K562 (cell line): ENCODE measurements around the gene EHBP1. TPM values are rescaled to one million over a fixed set of nuclear protein-coding genes. Genes with fewer than 3 reads are reported as not detected.
A peak's percentile ranks its signal among the peaks of the same experiment; 100 is the strongest.

Source experiments
- ATAC-seq: fragments of 200-7000 bp; cut with Tn5 transposase; 3 replicates; pipeline ENCODE4 v1.9.1; 2020; ENCODE audit warnings: moderate library complexity
- BruUV-seq: library from RNA; stranded (reverse); fragments of 400-500 nt; replicated peaks from 2 replicates; lab custom pipeline; 2021; lab: Mats Ljungman, UMichigan
- CTCF ChIA-PET: fragments of 300-600 bp; formaldehyde crosslinking; extraction: SDS; loops from one replicate; lab custom pipeline; 2021; ENCODE audit warnings: low intra/inter-chr PET ratio; lab: Yijun Ruan, JAX
- POLR2A ChIA-PET: fragments of 300-600, 350-650 bp; sonication (Branson Sonifier 250); formaldehyde crosslinking; extraction: SDS; loops from one replicate; lab custom pipeline; 2021; ENCODE audit warnings: antibody characterized with exemption, inconsistent platforms; lab: Yijun Ruan, JAX
- DNase-seq, 4 experiments: peaks; one replicate each; pipeline versions ENCODE4 v3.0.0 to v3.0.0-alpha.2; 2011 to 2018; ENCODE audit warnings: low spot score in 3 of 4, mixed read lengths in 3 of 4; ENCODE audit errors: extremely low read depth in 1 of 4
- FAIRE-seq: peaks from 2 replicates; lab custom pipeline; 2011; peaks lifted over from hg19 to GRCh38; lab: Jason Lieb, UNC
- H2AFZ ChIP-seq: 2 replicates; pipeline ENCODE4 v1.6.0; 2011; ENCODE audit warnings: low read depth, low read length, control low read depth, inconsistent platforms
- H3K27ac ChIP-seq: fragments of 200-600 bp; 3 replicates; pipeline ENCODE4 v1.8.0; 2011; ENCODE audit warnings: low read depth, mild to moderate bottlenecking, control low read depth, inconsistent platforms, low read length, moderate library complexity, mixed read lengths; ENCODE audit errors: extremely low read depth
- H3K27me3 ChIP-seq, 2 experiments: fragments of 300-600 bp in 1 of 2; 2 replicates in 1 of 2; 3 replicates in 1 of 2; pipeline versions ENCODE4 v1.6.0 to v1.8.0; 2011; ENCODE audit warnings: inconsistent platforms in 2 of 2, low read length in 2 of 2, mild to moderate bottlenecking in 1 of 2, mixed read lengths in 1 of 2, moderate library complexity in 1 of 2; ENCODE audit not compliant: control insufficient read depth in 2 of 2, insufficient read depth in 2 of 2
- H3K36me3 ChIP-seq: fragments of 300-600 bp; 3 replicates; pipeline ENCODE4 v1.8.0; 2011; ENCODE audit warnings: mild to moderate bottlenecking, low read length, inconsistent platforms; ENCODE audit not compliant: control insufficient read depth, insufficient read depth
- H3K4me1 ChIP-seq, 2 experiments: fragments of 200-600 bp in 1 of 2; replicated peaks in 1 of 2; 2 replicates in 1 of 2; 3 replicates in 1 of 2; pipeline versions ENCODE4 v1.5.1 to v1.8.0; 2011; ENCODE audit warnings: inconsistent platforms in 2 of 2, low read length in 2 of 2, mild to moderate bottlenecking in 1 of 2, mixed read lengths in 1 of 2, moderate library complexity in 1 of 2; ENCODE audit not compliant: control insufficient read depth in 2 of 2, insufficient read depth in 2 of 2
- H3K4me2 ChIP-seq: 2 replicates; pipeline ENCODE4 v1.6.1; 2011; ENCODE audit warnings: low read length, control low read depth, inconsistent platforms, mixed read lengths; ENCODE audit not compliant: insufficient read depth
- H3K4me3 ChIP-seq: fragments of 200-600 bp; sonication (generic), shearing (Covaris generic); 2 replicates; pipeline ENCODE4 v1.5.1; 2016; ENCODE audit warnings: control low read depth, inconsistent platforms
- H3K79me2 ChIP-seq: fragments of 200-600 bp; 3 replicates; pipeline ENCODE4 v1.8.0; 2011; ENCODE audit warnings: low read length, inconsistent platforms; ENCODE audit not compliant: control insufficient read depth, insufficient read depth
- H3K9ac ChIP-seq, 2 experiments: 2 replicates each; pipeline versions ENCODE4 v1.6.0 to v1.6.1; 2011; ENCODE audit warnings: low read depth in 2 of 2, low read length in 2 of 2, control low read depth in 1 of 2, inconsistent platforms in 1 of 2, mild to moderate bottlenecking in 1 of 2, mixed read lengths in 1 of 2; ENCODE audit not compliant: insufficient read depth in 1 of 2
- H3K9me1 ChIP-seq: one replicate; pipeline ENCODE4 v1.6.0; 2011; ENCODE audit warnings: inconsistent platforms, mild to moderate bottlenecking, low read length, moderate library complexity; ENCODE audit not compliant: control insufficient read depth, insufficient read depth
- H3K9me3 ChIP-seq: replicated peaks from 2 replicates; pipeline ENCODE4 v1.5.1; 2011; ENCODE audit warnings: low read depth, low read length, inconsistent platforms; ENCODE audit not compliant: control insufficient read depth, insufficient read depth
- H4K20me1 ChIP-seq: replicated peaks from 2 replicates; pipeline ENCODE4 v1.6.1; 2011; ENCODE audit warnings: low read length, inconsistent platforms, mixed read lengths; ENCODE audit not compliant: control insufficient read depth, insufficient read depth
- CTBP1 ChIP-seq: fragments of 450-650 bp; IDR thresholded peaks from 2 replicates; pipeline ENCODE4 v1.6.1; 2016; ENCODE audit warnings: borderline replicate concordance
- PURB ChIP-seq: sonication (generic); formaldehyde crosslinking; IDR thresholded peaks from 2 replicates; pipeline ENCODE4 v1.9.0; 2021; ENCODE audit warnings: low read depth, mild to moderate bottlenecking, missing genetic modification reagents
- RBM17 ChIP-seq: fragments of 200-400 bp; formaldehyde crosslinking; IDR thresholded peaks from 2 replicates; pipeline ENCODE4 v1.6.1; 2017; ENCODE audit warnings: low read depth, mild to moderate bottlenecking, low read length, borderline replicate concordance
- SMAD4 ChIP-seq: fragments of 250-450 bp; sonication (Bioruptor Pico); conservative IDR thresholded peaks from 2 replicates; pipeline ENCODE4 v1.8.0; 2021; ENCODE audit warnings: inconsistent platforms, mild to moderate bottlenecking, moderate library complexity
- STAG1 ChIP-seq: sonication (generic); formaldehyde crosslinking; IDR thresholded peaks from 2 replicates; pipeline ENCODE4 v1.5.0; 2020; ENCODE audit warnings: missing genetic modification reagents, borderline replicate concordance
- TCF3 ChIP-seq: sonication (generic); formaldehyde crosslinking; IDR thresholded peaks from 2 replicates; pipeline ENCODE4 v1.4.0; 2020; ENCODE audit warnings: mild to moderate bottlenecking, missing genetic modification reagents
- TEAD4 ChIP-seq, 2 experiments: sonication (generic) in 1 of 2; formaldehyde crosslinking in 1 of 2; IDR thresholded peaks; 2 replicates each; pipeline versions ENCODE4 v1.6.1 to v1.8.0; 2012 to 2022; ENCODE audit warnings: borderline replicate concordance in 1 of 2, inconsistent platforms in 1 of 2, low read length in 1 of 2, mild to moderate bottlenecking in 1 of 2, missing genetic modification reagents in 1 of 2
- ZNF143 ChIP-seq: sonication (generic); formaldehyde crosslinking; IDR thresholded peaks from 2 replicates; pipeline ENCODE4 v1.9.0; 2022; ENCODE audit warnings: mild to moderate bottlenecking, missing genetic modification reagents
- ZNF41 ChIP-seq: fragments of 250-450 bp; sonication (Bioruptor Pico); conservative IDR thresholded peaks from 2 replicates; pipeline ENCODE4 v1.4.0; 2020; ENCODE audit warnings: mild to moderate bottlenecking
- ZNF507 ChIP-seq: conservative IDR thresholded peaks from 2 replicates; pipeline ENCODE4 v1.6.1; 2017; ENCODE audit warnings: missing genetic modification characterization, missing compliant biosample characterization
- WGBS: fragments of 100-300 bp; shearing (Covaris generic); methylation state at CpG from one replicate; pipeline ENCODE4 v1.1.6; 2016; ENCODE audit warnings: low coverage, mixed read lengths; ENCODE audit not compliant: insufficient coverage; ENCODE audit errors: missing lambda C conversion rate; 5-methylcytosine and 5-hydroxymethylcytosine counted together
- in situ Hi-C: fragments of 300-500 bp; cut with MboI; formaldehyde crosslinking; loops from 4 replicates; pipeline ENCODE4 v1.15.0; 2018; ENCODE audit warnings: inconsistent platforms, mixed read lengths
- intact Hi-C: fragments of 100-400 bp; cut with micrococcal nuclease; formaldehyde crosslinking; loops from 2 replicates; pipeline ENCODE4 v1.14.2; 2022
- polyA plus RNA-seq, 8 experiments: library from polyadenylated mRNA; depleted of rRNA in 4 of 8; stranded (reverse) in 5 of 8; unstranded in 3 of 8; fragments of >200 nt; fragmentation: Nextera tagmentation in 2 of 8; fragmentation: Illumina TruSeq in 1 of 8; extraction: Ambion mirVana in 2 of 8; extraction: Trizol in 1 of 8; gene quantifications; 2 replicates each; pipeline versions ENCODE4 v1.2.1 to v1.2.3, GENCODE V29; 2011 to 2014; ENCODE audit warnings: inconsistent platforms in 1 of 8, missing spikeins in 1 of 8
- total RNA-seq, 7 experiments: library from RNA; depleted of rRNA in 6 of 7; stranded (reverse); fragments of >200 nt in 6 of 7; fragmentation: Illumina TruSeq in 2 of 7; extraction: Trizol in 2 of 7; gene quantifications; 2 replicates each; pipeline versions ENCODE4 v1.2.1 to v1.2.3, GENCODE V29; 2011 to 2021; ENCODE audit warnings: low replicate concordance in 1 of 7
- TF ChIP-seq, protein P1 (sequence below): sonication (generic); formaldehyde crosslinking; IDR thresholded peaks from 2 replicates; pipeline ENCODE4 v1.8.1; 2023; ENCODE audit warnings: mild to moderate bottlenecking, missing genetic modification reagents
- TF ChIP-seq, protein P2 (sequence below): fragments of 250-450 bp; sonication (Bioruptor Pico); IDR thresholded peaks from 2 replicates; pipeline ENCODE4 v1.9.0; 2021; ENCODE audit warnings: mild to moderate bottlenecking, inconsistent platforms

EHBP1 gene
- total and polyA plus RNA-seq, 9 of the 15 experiments (the other 6 are each of a cell fraction or from before 2014, with no cell fraction given), result 8.9 to 26.6 (median 19.3) TPM

DNA sequence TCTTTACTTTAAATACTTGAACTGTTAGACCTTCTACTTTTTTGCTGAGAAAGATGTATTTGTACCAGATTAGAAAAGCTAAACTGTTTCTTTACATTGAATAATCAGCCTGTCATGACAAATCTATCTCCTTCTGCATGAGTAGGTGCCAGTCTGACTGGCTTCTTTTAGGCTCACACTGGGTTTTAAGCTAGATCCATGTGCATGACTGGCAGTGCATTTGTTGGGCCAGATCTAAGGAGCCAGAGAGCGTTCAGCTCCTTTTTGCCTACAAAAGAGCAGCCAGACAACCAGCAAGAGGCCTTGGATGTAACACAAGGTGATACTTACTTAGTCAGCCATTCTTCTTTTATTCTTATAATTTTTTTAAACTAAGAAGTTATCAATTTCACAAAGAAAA, 263.2 kb downstream of the EHBP1 start:
- Histone ChIP-seq H3K9me3 (no peaks in the 10 kb centered on the region), H3K79me2 (no peaks in the 10 kb centered on the region), H3K27me3 (no peaks in the 10 kb centered on the region), H3K36me3 (no peaks in the 10 kb centered on the region), H3K9ac (no peak overlapping the region), H3K4me1 (peaks cover 4 to 7% of the 10 kb centered on the region in 2 experiments; a peak in 3 of 5 replicates), H4K20me1 (no peaks in the 10 kb centered on the region), H3K4me2 (no peak overlapping the region), H3K9me1 (no peaks in the 10 kb centered on the region), H3K4me3 (no peak overlapping the region), H2AFZ (no peak overlapping the region), H3K27ac (no peak overlapping the region)
- TF ChIP-seq RBM17 (no peak), CTBP1 (no peak)
- ATAC-seq, result no peak
- in situ Hi-C loops (no loop called here), intact Hi-C loops (no loop called here)
- CTCF ChIA-PET, result no interaction called here
- no peak for DNase-seq
- 88% methylated on average over 1 of the region's 1 CpG for WGBS
- POLR2A ChIA-PET, result no interaction called here
- BruUV-seq, result no TSS peak
- no peak for FAIRE-seq

DNA sequence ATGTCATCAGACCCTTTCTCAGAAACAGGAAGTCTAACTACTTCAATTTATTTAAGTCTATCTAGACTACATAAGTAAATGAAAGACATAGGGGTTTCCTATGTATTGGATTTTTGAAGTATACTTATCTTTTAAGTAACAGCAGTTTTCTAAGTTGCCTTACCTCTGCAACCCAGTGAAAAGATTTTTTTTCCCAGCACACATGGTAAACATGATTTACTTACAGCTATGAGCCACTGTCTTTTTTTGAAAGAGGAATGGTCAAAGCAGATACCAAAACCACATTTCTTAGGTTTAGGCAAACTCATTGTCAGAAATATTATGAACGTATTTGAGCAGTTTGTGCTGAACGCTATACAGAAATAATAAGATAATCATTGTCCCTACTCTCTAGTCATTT, 266.4 kb downstream of the EHBP1 start:
- ChIA-PET CTCF (no interaction called here), POLR2A (interaction anchor here (1.0 kb wide), 1 partner anchor 112 kb away, joined by 3 read pairs; no protein-coding TSS in a partner anchor)
- H3K79me2 ChIP-seq, result no peaks in the 10 kb centered on the region
- H3K27ac ChIP-seq, result no peak overlapping the region
- WGBS, result 40% methylated on average over 2 of the region's 2 CpGs
- intact Hi-C loops, result no loop called here
- in situ Hi-C loops, result no loop called here
- no peaks in the 10 kb centered on the region for H4K20me1 ChIP-seq
- H3K4me1 ChIP-seq, result peaks cover 3 to 4% of the 10 kb centered on the region in 2 experiments; a peak in 3 of 5 replicates
- DNase-seq, result no peak
- no peak overlapping the region for H3K4me3 ChIP-seq
- no peak for FAIRE-seq
- H3K9ac ChIP-seq, result no peak overlapping the region
- BruUV-seq, result no TSS peak
- no peak overlapping the region for H2AFZ ChIP-seq
- no peak overlapping the region for H3K4me2 ChIP-seq
- H3K9me1 ChIP-seq, result no peaks in the 10 kb centered on the region
- H3K36me3 ChIP-seq, result no peaks in the 10 kb centered on the region
- H3K9me3 ChIP-seq, result no peaks in the 10 kb centered on the region
- ATAC-seq, result no peak
- no peaks in the 10 kb centered on the region for H3K27me3 ChIP-seq
- TF ChIP-seq ZNF507 (tag) (no peak), PURB (CRISPR knock-in tag) (no peak), TEAD4 (IDR thresholded peaks at IDR 0.05; ENCODE audit: low read length) (peak; percentile 37; the same call in 1 of the 2 replicates), TEAD4 (CRISPR knock-in tag; IDR thresholded peaks at IDR 0.05; ENCODE audit: borderline replicate concordance) (no peak), STAG1 (CRISPR knock-in tag) (no peak), ZNF41 (CRISPR knock-in tag) (no peak), ZNF143 (CRISPR knock-in tag) (no peak), SMAD4 (CRISPR knock-in tag) (no peak), TCF3 (CRISPR knock-in tag) (peak; percentile 47; the same call in 1 of the 2 replicates)
- TF ChIP-seq, protein P1, sequence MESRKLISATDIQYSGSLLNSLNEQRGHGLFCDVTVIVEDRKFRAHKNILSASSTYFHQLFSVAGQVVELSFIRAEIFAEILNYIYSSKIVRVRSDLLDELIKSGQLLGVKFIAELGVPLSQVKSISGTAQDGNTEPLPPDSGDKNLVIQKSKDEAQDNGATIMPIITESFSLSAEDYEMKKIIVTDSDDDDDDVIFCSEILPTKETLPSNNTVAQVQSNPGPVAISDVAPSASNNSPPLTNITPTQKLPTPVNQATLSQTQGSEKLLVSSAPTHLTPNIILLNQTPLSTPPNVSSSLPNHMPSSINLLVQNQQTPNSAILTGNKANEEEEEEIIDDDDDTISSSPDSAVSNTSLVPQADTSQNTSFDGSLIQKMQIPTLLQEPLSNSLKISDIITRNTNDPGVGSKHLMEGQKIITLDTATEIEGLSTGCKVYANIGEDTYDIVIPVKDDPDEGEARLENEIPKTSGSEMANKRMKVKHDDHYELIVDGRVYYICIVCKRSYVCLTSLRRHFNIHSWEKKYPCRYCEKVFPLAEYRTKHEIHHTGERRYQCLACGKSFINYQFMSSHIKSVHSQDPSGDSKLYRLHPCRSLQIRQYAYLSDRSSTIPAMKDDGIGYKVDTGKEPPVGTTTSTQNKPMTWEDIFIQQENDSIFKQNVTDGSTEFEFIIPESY (CRISPR knock-in tag), result no peak
- TF ChIP-seq, protein P2, sequence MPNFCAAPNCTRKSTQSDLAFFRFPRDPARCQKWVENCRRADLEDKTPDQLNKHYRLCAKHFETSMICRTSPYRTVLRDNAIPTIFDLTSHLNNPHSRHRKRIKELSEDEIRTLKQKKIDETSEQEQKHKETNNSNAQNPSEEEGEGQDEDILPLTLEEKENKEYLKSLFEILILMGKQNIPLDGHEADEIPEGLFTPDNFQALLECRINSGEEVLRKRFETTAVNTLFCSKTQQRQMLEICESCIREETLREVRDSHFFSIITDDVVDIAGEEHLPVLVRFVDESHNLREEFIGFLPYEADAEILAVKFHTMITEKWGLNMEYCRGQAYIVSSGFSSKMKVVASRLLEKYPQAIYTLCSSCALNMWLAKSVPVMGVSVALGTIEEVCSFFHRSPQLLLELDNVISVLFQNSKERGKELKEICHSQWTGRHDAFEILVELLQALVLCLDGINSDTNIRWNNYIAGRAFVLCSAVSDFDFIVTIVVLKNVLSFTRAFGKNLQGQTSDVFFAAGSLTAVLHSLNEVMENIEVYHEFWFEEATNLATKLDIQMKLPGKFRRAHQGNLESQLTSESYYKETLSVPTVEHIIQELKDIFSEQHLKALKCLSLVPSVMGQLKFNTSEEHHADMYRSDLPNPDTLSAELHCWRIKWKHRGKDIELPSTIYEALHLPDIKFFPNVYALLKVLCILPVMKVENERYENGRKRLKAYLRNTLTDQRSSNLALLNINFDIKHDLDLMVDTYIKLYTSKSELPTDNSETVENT (CRISPR knock-in tag), result no peak
